ENCODE measurements around the gene PRAME.

PRAME gene

GRCh38 chr22:22531770-22532546, 27.1 kb downstream of the PRAME start:
- Histone ChIP-seq H3K4me3 (ENCODE audit: low read length) (no peak overlapping the region), H3F3A (ENCODE audit: insufficient read depth, low read length) (no peaks in the 10 kb centered on the region), H4K20me1 (ENCODE audit: insufficient read depth, low read length) (no peaks in the 10 kb centered on the region), H3K79me2 (ENCODE audit: low read length) (no peaks in the 10 kb centered on the region), H3K36me3 (replicated peaks; ENCODE audit: insufficient read depth, low read length) (no peaks in the 10 kb centered on the region), H3K9ac (ENCODE audit: low read length) (no peak overlapping the region), H3K9me2 (replicated peaks; ENCODE audit: insufficient read depth, low read length) (no peaks in the 10 kb centered on the region), H3K9me3 (replicated peaks; ENCODE audit: insufficient read depth, low read length) (no peaks in the 10 kb centered on the region), H3K27me3 (replicated peaks; ENCODE audit: insufficient read depth, low read length) (no peaks in the 10 kb centered on the region), H3K4me2 (ENCODE audit: low read depth, low read length) (no peak overlapping the region), H2AFZ (ENCODE audit: low read length) (no peak overlapping the region), H3K4me1 (ENCODE audit: low read length) (no peaks in the 10 kb centered on the region), H3K27ac (ENCODE audit: low read length) (no peak overlapping the region)
- no peak for DNase-seq
- TF ChIP-seq, protein P1, sequence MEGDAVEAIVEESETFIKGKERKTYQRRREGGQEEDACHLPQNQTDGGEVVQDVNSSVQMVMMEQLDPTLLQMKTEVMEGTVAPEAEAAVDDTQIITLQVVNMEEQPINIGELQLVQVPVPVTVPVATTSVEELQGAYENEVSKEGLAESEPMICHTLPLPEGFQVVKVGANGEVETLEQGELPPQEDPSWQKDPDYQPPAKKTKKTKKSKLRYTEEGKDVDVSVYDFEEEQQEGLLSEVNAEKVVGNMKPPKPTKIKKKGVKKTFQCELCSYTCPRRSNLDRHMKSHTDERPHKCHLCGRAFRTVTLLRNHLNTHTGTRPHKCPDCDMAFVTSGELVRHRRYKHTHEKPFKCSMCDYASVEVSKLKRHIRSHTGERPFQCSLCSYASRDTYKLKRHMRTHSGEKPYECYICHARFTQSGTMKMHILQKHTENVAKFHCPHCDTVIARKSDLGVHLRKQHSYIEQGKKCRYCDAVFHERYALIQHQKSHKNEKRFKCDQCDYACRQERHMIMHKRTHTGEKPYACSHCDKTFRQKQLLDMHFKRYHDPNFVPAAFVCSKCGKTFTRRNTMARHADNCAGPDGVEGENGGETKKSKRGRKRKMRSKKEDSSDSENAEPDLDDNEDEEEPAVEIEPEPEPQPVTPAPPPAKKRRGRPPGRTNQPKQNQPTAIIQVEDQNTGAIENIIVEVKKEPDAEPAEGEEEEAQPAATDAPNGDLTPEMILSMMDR (IDR thresholded peaks at IDR 0.05; ENCODE audit: low read length): no peak
- TF ChIP-seq EZH2phosphoT487 (IDR thresholded peaks at IDR 0.05; ENCODE audit: low read length) (no peak), EZH2 (optimal IDR thresholded peaks at IDR 0.05; ENCODE audit: low read depth, low read length) (no peak)

- Histone ChIP-seq H3K27me3 (replicated peaks; ENCODE audit: insufficient read depth, low read length) (no peaks in the 10 kb centered on the region), H3K79me2 (ENCODE audit: low read length) (no peaks in the 10 kb centered on the region), H3K4me1 (ENCODE audit: low read length) (no peaks in the 10 kb centered on the region), H3K27ac (ENCODE audit: low read length) (no peak overlapping the region), H3K9ac (ENCODE audit: low read length) (no peak overlapping the region), H3K4me3 (ENCODE audit: low read length) (no peak overlapping the region), H4K20me1 (ENCODE audit: insufficient read depth, low read length) (no peaks in the 10 kb centered on the region), H3K4me2 (ENCODE audit: low read depth, low read length) (no peak overlapping the region), H3K9me2 (replicated peaks; ENCODE audit: insufficient read depth, low read length) (no peaks in the 10 kb centered on the region), H2AFZ (ENCODE audit: low read length) (no peak overlapping the region), H3K9me3 (replicated peaks; ENCODE audit: insufficient read depth, low read length) (no peaks in the 10 kb centered on the region), H3F3A (ENCODE audit: insufficient read depth, low read length) (no peaks in the 10 kb centered on the region), H3K36me3 (replicated peaks; ENCODE audit: insufficient read depth, low read length) (no peaks in the 10 kb centered on the region)
- no peak for TF ChIP-seq EZH2phosphoT487 (IDR thresholded peaks at IDR 0.05; ENCODE audit: low read length)
- no peak for DNase-seq
Measured at GRCh38 chr22:22528780-22529179, 30.3 kb downstream of the PRAME start.

DNA sequence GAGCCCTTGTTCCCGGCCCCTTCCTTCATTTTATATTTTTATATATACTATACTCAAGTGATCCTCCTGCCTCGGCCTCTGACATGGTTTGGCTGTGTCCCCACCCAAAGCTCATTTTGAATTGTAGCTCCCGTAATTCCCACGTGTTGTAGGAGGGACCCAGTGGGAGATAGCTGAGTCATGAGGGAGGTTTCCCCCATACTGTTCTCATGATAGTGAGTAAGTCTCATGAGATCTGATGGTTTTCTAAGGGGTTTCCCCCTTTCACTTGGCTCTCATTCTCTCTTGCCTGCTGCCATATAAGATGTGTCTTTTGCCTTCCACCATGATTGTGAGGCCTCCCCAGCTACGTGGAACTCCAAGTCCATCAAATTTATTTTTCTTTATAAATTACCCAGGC, 31.8 kb downstream of the PRAME start:
- no peak overlapping the region for H3K4me2 ChIP-seq (ENCODE audit: low read depth, low read length)
- no peak overlapping the region for H2AFZ ChIP-seq (ENCODE audit: low read length)
- no peak for DNase-seq
- H3K79me2 ChIP-seq (ENCODE audit: low read length): no peaks in the 10 kb centered on the region
- H3K4me3 ChIP-seq (ENCODE audit: low read length): no peak overlapping the region
- H3K4me1 ChIP-seq (ENCODE audit: low read length): no peaks in the 10 kb centered on the region
- H4K20me1 ChIP-seq (ENCODE audit: insufficient read depth, low read length): no peaks in the 10 kb centered on the region
- no peak overlapping the region for H3K27ac ChIP-seq (ENCODE audit: low read length)
- TF ChIP-seq EZH2phosphoT487 (IDR thresholded peaks at IDR 0.05; ENCODE audit: low read length) (no peak), EZH2 (optimal IDR thresholded peaks at IDR 0.05; ENCODE audit: low read depth, low read length) (no peak)
- TF ChIP-seq, protein P1 (IDR thresholded peaks at IDR 0.05; ENCODE audit: low read length): no peak
- no peak overlapping the region for H3K9ac ChIP-seq (ENCODE audit: low read length)
- H3K9me3 ChIP-seq (replicated peaks; ENCODE audit: insufficient read depth, low read length): no peaks in the 10 kb centered on the region
- H3K9me2 ChIP-seq (replicated peaks; ENCODE audit: insufficient read depth, low read length): no peaks in the 10 kb centered on the region
- no peaks in the 10 kb centered on the region for H3K27me3 ChIP-seq (replicated peaks; ENCODE audit: insufficient read depth, low read length)
- no peaks in the 10 kb centered on the region for H3K36me3 ChIP-seq (replicated peaks; ENCODE audit: insufficient read depth, low read length)
- H3F3A ChIP-seq (ENCODE audit: insufficient read depth, low read length): no peaks in the 10 kb centered on the region
